Inflammatory macrophage (primary cell): ENCODE data around the gene BCL7A.
A peak's percentile ranks its signal among the peaks of the same experiment; 100 is the strongest.
"Not testable (repeated sequence)": the region's sequence is repeated elsewhere in the genome, so short reads cannot be mapped to it uniquely, and the experiment has no call there.

ENCODE experiments used
- DNase-seq, 2 donors: peaks; one replicate each; pipeline ENCODE4 v3.0.0-alpha.2; 2020 to 2022
- total RNA-seq, 18 experiments: gene quantifications; one replicate each; lab custom pipeline; 2026; ENCODE audit warnings: mixed read lengths in 6 of 18, inconsistent platforms in 2 of 18; lab: John Stamatoyannopoulos, UW

Gene BCL7A
- total RNA-seq = 0.35 to 7.0 (median 3.8) reads per million in 18 experiments

- DNase-seq = peak; percentile 33 to 61
Observed at GRCh38 chr12:122021822-122022392, at the start of gene BCL7A. TSS of gene BCL7A (plus strand) at chr12:122021884. CDS start at chr12:122022092, 208 bp downstream.

DNA sequence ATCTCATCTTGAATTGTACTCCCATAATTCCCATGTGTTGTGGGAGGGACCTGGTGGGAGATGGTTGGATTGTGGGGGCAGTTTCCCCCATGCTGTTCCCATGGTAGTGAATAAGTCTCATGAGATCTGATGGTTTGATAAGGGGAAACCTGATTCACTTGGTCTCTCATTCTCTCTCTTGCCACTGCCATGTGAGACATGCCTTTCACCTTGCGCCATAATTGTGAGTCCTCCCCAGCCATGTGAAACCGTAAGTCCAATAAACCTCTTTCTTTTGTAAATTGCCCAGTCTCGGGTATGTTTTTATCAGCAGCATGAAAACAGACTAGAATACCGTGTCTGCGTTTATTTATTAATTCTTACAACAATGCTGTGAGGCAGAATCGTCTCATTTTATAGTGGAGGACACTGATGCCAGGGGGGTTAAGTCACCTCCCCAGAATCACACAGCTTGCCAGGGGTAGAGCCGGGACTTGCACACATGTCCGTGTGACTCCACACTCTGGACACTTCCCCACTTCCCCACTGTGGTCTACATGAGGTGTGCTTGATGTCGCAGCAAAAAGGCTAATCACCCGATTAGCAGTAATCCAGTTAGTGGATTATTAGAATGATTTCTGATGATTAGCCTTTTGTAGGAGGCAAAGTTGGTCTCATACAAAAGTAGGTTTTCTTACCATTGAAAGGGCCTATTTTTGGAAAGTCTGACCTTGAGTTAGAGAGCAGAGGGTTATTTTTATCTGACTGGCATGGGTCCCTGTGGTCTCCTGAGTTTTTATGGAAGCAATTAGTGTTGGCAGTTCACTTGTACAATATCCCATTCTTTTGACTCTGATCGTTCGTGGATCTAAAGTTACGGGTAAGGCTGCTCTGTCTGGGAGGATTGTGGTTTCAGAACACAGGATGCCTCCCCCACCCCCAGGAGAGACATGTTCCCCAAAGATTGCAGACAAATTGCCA is 47.4 kb upstream of the BCL7A start:
- no peak for DNase-seq

- DNase-seq = no peak
Observed at GRCh38 chr12:121975021-121975420, 46.7 kb upstream of the BCL7A start.

DNA sequence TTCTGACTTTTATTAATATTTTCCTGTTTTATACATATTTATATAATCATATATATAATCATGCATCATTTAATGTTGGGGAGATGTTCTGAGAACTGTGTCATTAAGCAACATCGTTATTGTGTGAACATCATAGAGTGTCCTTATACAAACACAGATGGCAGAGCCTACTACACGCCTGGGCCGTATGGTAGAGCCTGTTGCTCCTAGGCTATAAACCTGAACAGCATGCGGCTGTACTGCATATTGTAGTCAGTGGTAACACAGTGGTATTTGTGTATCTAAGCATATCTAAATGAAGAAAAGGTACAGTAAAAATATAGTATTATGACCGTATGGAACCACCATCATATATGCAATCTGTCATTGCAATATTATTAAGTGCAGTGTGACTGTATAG is 44.7 kb upstream of the BCL7A start:
- DNase-seq = no peak

DNA sequence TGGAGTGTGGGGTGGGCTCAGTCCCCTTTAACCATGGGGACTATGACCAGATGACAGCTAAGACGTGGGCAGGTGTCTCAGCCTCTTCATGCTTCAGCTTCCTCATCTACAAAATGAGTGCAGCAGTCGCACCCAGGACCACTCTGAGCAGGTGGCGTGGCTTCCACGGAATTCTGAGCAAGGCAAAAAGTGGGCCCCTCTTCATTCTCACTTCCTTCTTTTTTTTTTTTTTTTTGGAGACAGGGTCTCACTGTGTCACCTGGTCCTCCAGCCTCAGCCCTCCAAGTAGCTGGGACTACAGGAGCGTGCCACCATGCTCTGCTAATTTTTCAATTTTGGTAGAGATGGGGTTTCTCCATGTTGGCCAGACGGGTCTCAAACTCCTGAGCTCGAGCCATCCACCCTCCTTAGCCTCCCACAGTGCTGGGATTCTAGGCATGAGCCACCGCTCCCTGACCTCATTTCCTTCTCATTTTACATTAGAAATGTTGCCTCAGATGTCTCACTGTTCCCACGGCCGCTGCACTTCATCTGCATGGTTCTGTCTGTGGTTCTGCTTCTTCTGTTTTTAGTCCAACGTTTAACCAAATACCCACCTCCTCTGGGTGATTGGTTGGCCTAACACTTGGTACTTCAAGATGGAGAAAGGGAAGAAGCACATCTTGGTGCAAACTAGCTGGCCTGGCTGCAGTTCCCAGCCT is 41.3 kb upstream of the BCL7A start:
- peak; percentile 89 to 95 for DNase-seq

- no peak for DNase-seq
Observed at GRCh38 chr12:121980892-121981272, 40.8 kb upstream of the BCL7A start.

DNA sequence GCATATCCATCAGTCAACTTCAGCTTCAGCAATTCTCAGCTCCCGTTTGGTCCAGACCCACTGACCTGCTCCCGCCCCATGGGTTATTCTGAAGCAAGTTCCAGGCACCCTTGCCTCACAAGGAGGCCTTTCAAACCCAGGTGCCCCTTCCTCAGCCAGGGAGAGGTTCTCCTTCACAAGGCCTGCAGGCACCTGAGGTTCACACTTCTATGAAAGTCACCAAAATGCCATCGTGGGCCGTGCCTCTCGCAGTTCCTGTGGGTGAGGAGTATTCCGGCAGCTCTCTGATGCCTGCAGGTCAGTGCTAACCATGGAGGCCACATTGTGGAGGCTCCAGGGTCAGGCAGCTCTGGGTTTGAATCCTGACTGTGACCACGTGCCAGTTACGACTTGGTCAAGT is 40.2 kb upstream of the BCL7A start:
- no peak for DNase-seq

GRCh38 chr12:121982950-121983349 is 38.7 kb upstream of the BCL7A start:
- DNase-seq = no peak

DNA sequence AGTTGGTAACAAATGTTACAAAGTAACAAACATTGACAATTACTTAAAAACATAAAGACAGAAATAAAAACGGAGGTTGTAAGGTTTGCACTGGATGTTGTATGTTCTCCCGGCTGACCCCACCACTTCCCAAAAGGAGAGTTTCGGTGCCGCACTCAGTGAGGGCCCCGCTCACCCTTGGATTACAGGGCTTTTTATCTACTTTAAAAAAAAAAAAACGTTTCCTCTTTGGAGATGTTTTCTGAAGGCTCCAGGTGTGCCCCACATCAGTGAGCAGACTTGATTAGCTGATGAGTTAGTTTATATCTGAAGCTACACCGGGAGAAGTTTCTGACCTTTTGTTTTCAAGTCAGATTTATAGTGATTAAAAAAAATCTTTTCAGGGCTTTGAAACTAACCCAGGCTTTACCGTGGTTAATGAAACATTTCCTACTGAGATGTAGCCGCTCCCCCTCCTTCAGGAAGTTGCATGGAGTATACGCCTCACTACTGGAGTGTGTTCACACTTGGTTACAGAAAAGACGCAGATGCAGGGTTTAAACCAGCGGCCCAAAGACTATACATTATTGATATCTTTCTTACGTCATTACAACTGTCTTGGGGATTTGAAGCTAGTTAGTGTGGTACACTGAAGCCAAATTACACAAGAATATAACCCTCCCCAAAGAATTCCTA is 38.0 kb upstream of the BCL7A start:
- DNase-seq = peak; percentile 31 to 49

DNA sequence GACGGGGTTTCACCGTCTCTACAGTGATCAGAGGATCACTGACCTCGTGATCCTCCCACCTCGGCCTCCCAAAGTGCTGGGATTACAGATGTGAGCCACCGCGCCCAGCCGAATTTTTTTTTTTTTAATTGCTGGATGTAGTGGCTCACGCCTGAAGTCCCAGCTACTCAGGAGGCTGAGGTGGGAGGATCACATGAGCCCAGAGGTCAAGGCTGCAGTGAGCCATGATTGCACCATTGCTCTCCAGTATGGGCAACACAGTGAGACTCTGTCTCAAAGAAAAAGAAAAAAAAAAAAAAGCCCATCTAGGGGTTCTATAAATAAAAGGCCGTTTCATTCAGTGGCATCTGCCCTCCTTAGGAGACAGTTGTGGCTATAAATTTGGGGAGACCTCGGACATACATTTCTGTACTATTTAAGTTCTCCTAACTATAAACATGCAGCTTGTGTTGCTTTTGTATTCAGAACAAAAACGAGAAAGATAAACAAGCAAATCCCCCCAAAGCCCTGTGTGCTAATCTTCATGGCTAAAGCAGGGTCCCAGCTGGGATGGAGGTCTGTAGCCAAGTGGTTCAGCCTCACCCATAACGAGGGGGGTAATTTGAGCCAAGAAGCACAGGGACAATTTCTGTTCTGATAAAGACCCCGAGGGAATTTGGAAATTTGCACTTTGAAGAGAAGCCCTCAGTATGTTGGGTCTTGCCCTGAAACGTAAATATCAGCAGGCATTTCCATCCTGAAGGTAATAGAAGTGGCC is 35.0 kb upstream of the BCL7A start:
- DNase-seq = peak in 1 of 2 donors; percentile 54

GRCh38 chr12:121988519-121988918 is 33.2 kb upstream of the BCL7A start:
- DNase-seq = not testable (repeated sequence)

DNA sequence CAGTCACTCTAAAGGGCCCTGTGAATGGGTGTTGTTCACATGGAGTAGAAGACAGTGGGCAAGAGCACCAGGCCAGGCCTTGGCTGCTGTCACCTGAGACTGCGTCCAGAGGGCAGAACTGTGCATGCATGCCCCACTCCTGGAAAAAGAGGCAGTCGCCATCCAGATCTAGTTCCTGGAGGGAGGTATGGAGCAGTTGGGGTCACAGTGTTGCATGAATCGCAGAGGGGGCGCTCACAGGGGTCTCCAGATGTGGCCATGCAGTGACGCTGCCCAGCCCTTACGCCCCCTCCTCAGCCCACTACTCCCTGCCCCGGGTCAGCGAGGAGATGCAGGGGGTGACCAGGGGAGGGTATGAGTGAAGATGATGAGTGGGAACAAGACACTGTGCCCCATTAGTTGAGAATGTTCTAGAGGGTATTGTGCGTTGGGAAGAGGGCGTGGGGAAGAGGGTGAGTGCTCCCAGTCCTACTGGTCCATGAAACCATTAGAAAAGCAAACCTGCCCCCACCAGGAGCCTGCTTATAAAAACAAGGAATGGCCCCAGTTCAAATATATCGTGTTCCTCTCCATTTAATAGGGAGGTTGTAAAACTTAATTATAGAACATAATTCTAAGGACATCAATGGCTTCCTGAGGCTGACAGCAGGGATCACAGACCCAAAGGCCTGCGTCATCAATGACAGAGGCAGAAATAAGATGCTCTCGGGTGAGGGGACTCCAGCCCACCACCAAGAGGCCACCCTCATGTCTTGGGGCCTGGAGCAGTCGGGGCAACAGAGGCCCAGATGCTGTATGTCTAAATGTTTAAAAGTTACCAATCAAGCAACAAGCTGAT is 32.2 kb upstream of the BCL7A start:
- no peak for DNase-seq

DNA sequence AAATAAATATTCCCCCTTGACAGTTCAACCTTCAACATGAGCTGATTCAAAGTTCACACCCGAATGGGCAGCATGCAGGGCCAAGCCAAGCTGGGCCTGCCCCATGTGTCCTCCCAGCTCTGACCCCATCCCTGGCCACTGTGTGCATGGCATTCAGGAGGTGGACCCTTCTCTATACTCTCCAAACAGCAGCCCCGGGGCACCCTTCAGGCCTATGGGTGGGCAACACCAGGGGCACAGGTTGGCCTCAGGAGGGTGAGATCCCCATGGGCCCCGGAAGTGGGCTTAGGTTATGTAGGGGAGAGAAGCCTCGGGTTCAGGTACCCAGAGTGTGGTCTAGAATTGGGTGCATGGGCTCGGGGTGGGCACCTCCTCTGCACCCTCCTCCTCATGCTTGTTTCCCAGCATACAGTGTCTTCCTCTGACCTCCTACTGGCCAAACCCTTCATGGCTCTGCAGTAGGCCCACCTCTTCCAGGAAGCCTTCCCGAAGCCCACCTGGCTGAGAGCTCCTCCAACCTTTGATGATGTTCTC is 31.5 kb upstream of the BCL7A start:
- DNase-seq = no peak

- no peak for DNase-seq
Observed at GRCh38 chr12:121990692-121991603, 30.7 kb upstream of the BCL7A start.

- peak; percentile 89 to 94 for DNase-seq
Observed at GRCh38 chr12:121992059-121992879, 29.4 kb upstream of the BCL7A start.

DNA sequence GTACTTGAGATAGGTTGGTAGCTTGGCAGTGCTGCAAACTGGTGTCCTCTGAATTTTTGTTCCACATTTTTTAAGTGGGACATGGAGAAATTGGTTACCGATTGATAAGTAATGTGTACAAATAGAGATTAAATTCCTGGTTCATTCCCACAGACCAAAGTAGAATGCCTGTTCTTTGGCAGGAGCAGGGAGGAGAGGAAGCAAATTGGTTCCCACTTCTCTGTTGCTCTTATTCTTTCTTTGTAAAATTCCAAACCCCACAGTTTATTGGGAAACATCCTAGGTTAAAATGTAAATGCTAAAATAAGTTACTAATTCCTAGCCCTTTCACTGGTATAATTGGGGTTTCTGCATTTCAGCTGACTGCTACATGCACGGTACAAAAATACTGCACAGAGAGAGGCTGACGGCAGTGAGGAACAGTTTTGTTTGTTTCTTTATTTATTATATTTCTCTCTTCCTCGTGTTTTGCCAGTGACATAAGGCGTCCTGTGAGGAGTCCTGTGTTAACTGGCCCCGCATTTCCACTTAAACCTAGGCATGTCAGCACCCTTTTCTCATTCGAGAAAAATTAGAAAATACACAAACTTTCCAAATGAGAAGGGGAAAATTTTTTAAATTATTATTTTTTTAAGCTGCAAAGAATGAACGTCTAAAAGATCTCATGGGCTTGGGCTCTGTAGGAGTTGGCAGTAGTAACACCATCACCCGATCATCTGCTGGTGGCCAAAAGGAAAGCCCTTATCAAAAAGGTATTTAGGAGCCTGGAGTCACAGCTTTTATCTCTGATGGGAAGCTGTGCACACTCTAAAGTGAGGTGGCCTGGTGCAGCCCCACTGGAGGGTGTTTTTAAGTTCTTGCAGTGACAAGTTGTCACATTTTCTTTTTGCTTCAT is 25.4 kb upstream of the BCL7A start:
- no peak for DNase-seq

DNA sequence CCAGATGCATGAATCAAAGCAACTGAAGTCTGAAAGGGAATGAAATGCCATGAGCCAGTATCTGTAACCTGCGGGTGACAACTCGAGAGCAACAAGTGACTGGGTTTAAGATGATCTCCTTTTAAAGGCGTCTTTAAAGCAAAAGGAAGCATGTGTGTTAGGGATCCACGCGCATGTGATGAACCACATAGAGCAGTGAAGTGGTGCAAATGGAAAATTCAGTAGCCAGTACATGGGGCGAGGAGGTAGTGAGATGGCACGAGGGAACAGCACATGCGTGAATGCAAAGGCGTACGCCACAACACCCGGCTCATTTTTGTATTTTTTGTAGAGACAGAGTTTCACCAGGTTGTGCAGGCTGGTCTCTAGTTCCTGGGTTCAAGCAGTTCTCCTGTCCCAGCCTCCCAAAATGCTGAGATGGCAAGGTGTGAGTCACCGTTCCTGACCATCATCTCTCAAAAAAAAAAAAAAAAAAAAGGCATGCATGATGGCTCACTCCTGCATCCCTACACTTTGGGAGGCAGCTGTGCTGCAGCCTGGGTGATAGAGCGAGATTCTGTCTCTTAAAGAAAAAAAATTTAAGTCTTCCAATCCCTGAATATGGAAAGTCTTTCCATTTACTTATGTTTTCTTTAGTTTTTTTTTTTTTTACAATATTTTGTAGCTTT is 24.6 kb upstream of the BCL7A start:
- DNase-seq = no peak
